ENCODE data around the gene TENM4.

Gene TENM4

GRCh38 chr11:79156031-79156430 is 284.8 kb downstream of the TENM4 start:
- POLR2A ChIA-PET, result no interaction called here
- no peak for TF ChIP-seq ZBTB21 (tag by site-specific recombination; IDR thresholded peaks at IDR 0.05)
- Histone ChIP-seq H3K9me3 (ENCODE audit: control insufficient read depth, insufficient read depth, low read depth, low read length) (no peaks in the 10 kb centered on the region), H3K4me1 (ENCODE audit: control insufficient read depth, insufficient read depth, low read length) (no peaks in the 10 kb centered on the region), H3K4me3 (ENCODE audit: low read depth, low read length) (no peak overlapping the region), H3K36me3 (ENCODE audit: control insufficient read depth in 2 of 2, insufficient read depth in 1 of 2, low read length in 2 of 2) (no peaks in the 10 kb centered on the region), H3K27ac (ENCODE audit: extremely low read depth, low read depth, low read length) (no peak overlapping the region)
- CTCF ChIA-PET, result no interaction called here

GRCh38 chr11:79155237-79155636 is 285.6 kb downstream of the TENM4 start:
- TF ChIP-seq ZNF660 (tag by site-specific recombination; IDR thresholded peaks at IDR 0.05) (no peak), ZNF211 (tag by site-specific recombination; IDR thresholded peaks at IDR 0.05; ENCODE audit: low read depth) (no peak), KLF9 (tag by site-specific recombination; IDR thresholded peaks at IDR 0.05; ENCODE audit: low read depth) (no peak), ZNF624 (tag by site-specific recombination; IDR thresholded peaks at IDR 0.05) (no peak), ZNF157 (tag by site-specific recombination; IDR thresholded peaks at IDR 0.05) (no peak), ZBTB44 (tag by site-specific recombination; IDR thresholded peaks at IDR 0.05) (no peak), ZNF473 (tag by site-specific recombination; IDR thresholded peaks at IDR 0.05) (no peak)
- ChIA-PET CTCF (no interaction called here), POLR2A (no interaction called here)
- H3K36me3 ChIP-seq (ENCODE audit: control insufficient read depth in 2 of 2, insufficient read depth in 1 of 2, low read length in 2 of 2), result no peaks in the 10 kb centered on the region
- H3K4me3 ChIP-seq (ENCODE audit: low read depth, low read length), result no peak overlapping the region
- H3K9me3 ChIP-seq (ENCODE audit: control insufficient read depth, insufficient read depth, low read depth, low read length), result no peaks in the 10 kb centered on the region
- no peak overlapping the region for H3K27ac ChIP-seq (ENCODE audit: extremely low read depth, low read depth, low read length)
- no peaks in the 10 kb centered on the region for H3K4me1 ChIP-seq (ENCODE audit: control insufficient read depth, insufficient read depth, low read length)

GRCh38 chr11:79152511-79152910 is 288.3 kb downstream of the TENM4 start:
- CTCF ChIA-PET, result interaction anchor here (0.7 kb wide), 1 partner anchor 16 kb away, joined by 4 read pairs; no protein-coding TSS in a partner anchor
- H3K36me3 ChIP-seq (ENCODE audit: control insufficient read depth in 2 of 2, insufficient read depth in 1 of 2, low read length in 2 of 2), result no peaks in the 10 kb centered on the region
- POLR2A ChIA-PET, result no interaction called here
- no peaks in the 10 kb centered on the region for H3K9me3 ChIP-seq (ENCODE audit: control insufficient read depth, insufficient read depth, low read depth, low read length)
- H3K4me1 ChIP-seq (ENCODE audit: control insufficient read depth, insufficient read depth, low read length), result no peaks in the 10 kb centered on the region
- no peak overlapping the region for H3K27ac ChIP-seq (ENCODE audit: extremely low read depth, low read depth, low read length)
- H3K4me3 ChIP-seq (ENCODE audit: low read depth, low read length), result no peak overlapping the region
- TF ChIP-seq ZNF548 (tag by site-specific recombination; IDR thresholded peaks at IDR 0.05) (no peak), ZNF518A (tag by site-specific recombination; conservative IDR thresholded peaks at IDR 0.05; ENCODE audit: low read depth) (no peak), ZFHX2 (tag by site-specific recombination; conservative IDR thresholded peaks at IDR 0.05) (no peak), ZNF530 (tag by site-specific recombination; IDR thresholded peaks at IDR 0.05; ENCODE audit: low read depth) (no peak), ZNF175 (tag by site-specific recombination; IDR thresholded peaks at IDR 0.05) (no peak), ZNF658 (tag by site-specific recombination; IDR thresholded peaks at IDR 0.05) (no peak), ZXDB (tag by site-specific recombination; IDR thresholded peaks at IDR 0.05) (no peak), PRDM2 (tag by site-specific recombination; IDR thresholded peaks at IDR 0.05; ENCODE audit: borderline replicate concordance) (no peak), ZNF341 (tag by site-specific recombination; IDR thresholded peaks at IDR 0.05; ENCODE audit: low read depth) (no peak), YY2 (tag by site-specific recombination; IDR thresholded peaks at IDR 0.05) (no peak), ZNF354C (tag by site-specific recombination; IDR thresholded peaks at IDR 0.05; ENCODE audit: borderline replicate concordance, low read depth) (no peak)
